Neural progenitor cell (in vitro differentiated cells): ENCODE measurements around the gene POLA2.

Source experiments
- EZH2 ChIP-seq: fragments of 200-600 bp; sonication (generic); IDR thresholded peaks from 2 replicates; pipeline ENCODE4 v1.6.1; 2017; ENCODE audit warnings: antibody characterized with exemption, mild to moderate bottlenecking, moderate library complexity
- EZH2phosphoT487 ChIP-seq: fragments of 200-600 bp; sonication (generic); IDR thresholded peaks from 2 replicates; pipeline ENCODE4 v1.6.1; 2017; ENCODE audit warnings: antibody characterized with exemption
- TF ChIP-seq, protein P1 (sequence below): fragments of 200-600 bp; sonication (generic); IDR thresholded peaks from 2 replicates; pipeline ENCODE4 v1.5.1; 2017; ENCODE audit warnings: antibody characterized with exemption, mild to moderate bottlenecking

DNA sequence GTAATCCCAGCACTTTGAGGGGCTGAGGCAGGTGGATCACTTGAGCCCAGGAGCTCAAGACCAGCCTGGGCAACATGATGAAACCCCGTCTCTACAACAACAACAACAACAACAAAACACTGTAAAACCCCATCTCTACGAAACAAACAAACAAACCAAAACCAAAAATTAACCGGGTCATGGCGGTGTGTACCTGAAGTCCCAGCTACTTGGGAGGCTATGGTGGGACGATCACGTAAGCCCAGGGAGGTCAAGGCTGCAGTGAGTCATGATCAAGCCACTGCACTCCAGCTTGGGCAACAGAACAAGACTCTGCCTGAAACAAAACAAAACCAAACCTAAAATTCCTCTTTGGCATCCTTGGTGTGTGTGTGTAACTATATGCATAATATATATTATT is 7.0 kb upstream of the POLA2 start:
- TF ChIP-seq, protein P1, sequence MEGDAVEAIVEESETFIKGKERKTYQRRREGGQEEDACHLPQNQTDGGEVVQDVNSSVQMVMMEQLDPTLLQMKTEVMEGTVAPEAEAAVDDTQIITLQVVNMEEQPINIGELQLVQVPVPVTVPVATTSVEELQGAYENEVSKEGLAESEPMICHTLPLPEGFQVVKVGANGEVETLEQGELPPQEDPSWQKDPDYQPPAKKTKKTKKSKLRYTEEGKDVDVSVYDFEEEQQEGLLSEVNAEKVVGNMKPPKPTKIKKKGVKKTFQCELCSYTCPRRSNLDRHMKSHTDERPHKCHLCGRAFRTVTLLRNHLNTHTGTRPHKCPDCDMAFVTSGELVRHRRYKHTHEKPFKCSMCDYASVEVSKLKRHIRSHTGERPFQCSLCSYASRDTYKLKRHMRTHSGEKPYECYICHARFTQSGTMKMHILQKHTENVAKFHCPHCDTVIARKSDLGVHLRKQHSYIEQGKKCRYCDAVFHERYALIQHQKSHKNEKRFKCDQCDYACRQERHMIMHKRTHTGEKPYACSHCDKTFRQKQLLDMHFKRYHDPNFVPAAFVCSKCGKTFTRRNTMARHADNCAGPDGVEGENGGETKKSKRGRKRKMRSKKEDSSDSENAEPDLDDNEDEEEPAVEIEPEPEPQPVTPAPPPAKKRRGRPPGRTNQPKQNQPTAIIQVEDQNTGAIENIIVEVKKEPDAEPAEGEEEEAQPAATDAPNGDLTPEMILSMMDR: no peak
- TF ChIP-seq EZH2phosphoT487 (no peak), EZH2 (no peak)
